Lower leg skin (tissue), 3 donors: ENCODE measurements around the gene ITSN1.

ENCODE experiments used
- CTCF ChIP-seq, 3 donors: fragments of 450-650 bp; IDR thresholded peaks; one replicate each; pipeline ENCODE4 v1.5.1; 2016; ENCODE audit warnings: antibody characterized with exemption in 3 of 3, mild to moderate bottlenecking in 3 of 3, moderate library complexity in 2 of 3
- POLR2A ChIP-seq, 2 donors: fragments of 450-650 bp; IDR thresholded peaks; one replicate each; pipeline ENCODE4 v1.6.1; 2016 to 2017; ENCODE audit warnings: antibody characterized with exemption in 2 of 2, mild to moderate bottlenecking in 1 of 2, moderate library complexity in 1 of 2

DNA sequence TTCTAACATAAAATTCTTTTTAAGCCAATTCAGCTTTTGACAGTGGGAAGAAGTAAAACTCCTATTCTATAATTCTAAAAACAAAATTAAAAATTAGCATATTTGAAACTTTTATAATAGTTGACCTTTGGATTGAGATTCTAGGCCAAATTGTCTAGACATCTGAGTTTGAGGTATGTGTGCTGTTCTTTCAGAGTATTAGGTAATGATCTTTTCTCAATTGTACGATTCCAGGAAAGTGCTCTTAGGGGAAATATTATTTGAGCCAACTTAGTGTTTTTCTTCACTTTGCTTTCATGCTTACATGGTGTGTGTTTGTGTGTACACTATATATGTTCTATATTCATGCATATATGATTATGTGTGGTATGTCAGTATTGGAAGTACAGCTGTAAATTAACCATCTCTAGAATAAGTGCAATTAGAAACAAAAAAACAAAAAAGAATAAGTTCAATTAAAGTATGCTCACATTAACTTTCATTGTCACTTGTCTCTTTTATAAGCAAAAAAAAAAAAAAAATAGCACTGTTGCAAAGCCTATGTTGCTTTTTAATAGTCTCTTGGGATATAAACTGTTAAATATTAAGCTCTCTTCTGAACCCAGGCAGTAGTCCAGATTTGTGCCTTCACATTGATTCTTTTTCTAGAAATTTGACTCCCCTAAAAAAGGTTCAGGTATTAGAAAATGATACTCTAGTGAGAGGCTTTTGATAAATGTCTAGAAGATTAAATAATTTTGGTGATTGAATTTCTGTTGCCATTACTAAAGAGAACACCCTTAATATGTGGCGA lies 141.1 kb downstream of the ITSN1 start:
- TF ChIP-seq CTCF (IDR thresholded peaks at IDR 0.05), result no peak
- TF ChIP-seq POLR2A (IDR thresholded peaks at IDR 0.05), result no peak
